K562 (cell line): ENCODE results near the gene MBD4. TPM values are rescaled to one million over a fixed set of nuclear protein-coding genes. Genes with fewer than 3 reads are reported as not detected.

ENCODE experiments used
- ATAC-seq: fragments of 200-7000 bp; cut with Tn5 transposase; 3 replicates; pipeline ENCODE4 v1.9.1; 2020; ENCODE audit warnings: moderate library complexity
- BruUV-seq: library from RNA; stranded (reverse); fragments of 400-500 nt; replicated peaks from 2 replicates; lab custom pipeline; 2021; lab: Mats Ljungman, UMichigan
- CTCF ChIA-PET: fragments of 300-600 bp; formaldehyde crosslinking; extraction: SDS; loops from one replicate; lab custom pipeline; 2021; ENCODE audit warnings: low intra/inter-chr PET ratio; lab: Yijun Ruan, JAX
- POLR2A ChIA-PET: fragments of 300-600, 350-650 bp; sonication (Branson Sonifier 250); formaldehyde crosslinking; extraction: SDS; loops from one replicate; lab custom pipeline; 2021; ENCODE audit warnings: antibody characterized with exemption, inconsistent platforms; lab: Yijun Ruan, JAX
- DNase-seq, 4 experiments: peaks; one replicate each; pipeline versions ENCODE4 v3.0.0 to v3.0.0-alpha.2; 2011 to 2018; ENCODE audit warnings: low spot score in 3 of 4, mixed read lengths in 3 of 4; ENCODE audit errors: extremely low read depth in 1 of 4
- FAIRE-seq: peaks from 2 replicates; lab custom pipeline; 2011; peaks lifted over from hg19 to GRCh38; lab: Jason Lieb, UNC
- H2AFZ ChIP-seq: 2 replicates; pipeline ENCODE4 v1.6.0; 2011; ENCODE audit warnings: low read depth, low read length, control low read depth, inconsistent platforms
- H3K27ac ChIP-seq: fragments of 200-600 bp; 3 replicates; pipeline ENCODE4 v1.8.0; 2011; ENCODE audit warnings: low read depth, mild to moderate bottlenecking, control low read depth, inconsistent platforms, low read length, moderate library complexity, mixed read lengths; ENCODE audit errors: extremely low read depth
- H3K27me3 ChIP-seq, 2 experiments: fragments of 300-600 bp in 1 of 2; 2 replicates in 1 of 2; 3 replicates in 1 of 2; pipeline versions ENCODE4 v1.6.0 to v1.8.0; 2011; ENCODE audit warnings: inconsistent platforms in 2 of 2, low read length in 2 of 2, mild to moderate bottlenecking in 1 of 2, mixed read lengths in 1 of 2, moderate library complexity in 1 of 2; ENCODE audit not compliant: control insufficient read depth in 2 of 2, insufficient read depth in 2 of 2
- H3K36me3 ChIP-seq: fragments of 300-600 bp; 3 replicates; pipeline ENCODE4 v1.8.0; 2011; ENCODE audit warnings: mild to moderate bottlenecking, low read length, inconsistent platforms; ENCODE audit not compliant: control insufficient read depth, insufficient read depth
- H3K4me1 ChIP-seq, 2 experiments: fragments of 200-600 bp in 1 of 2; replicated peaks in 1 of 2; 2 replicates in 1 of 2; 3 replicates in 1 of 2; pipeline versions ENCODE4 v1.5.1 to v1.8.0; 2011; ENCODE audit warnings: inconsistent platforms in 2 of 2, low read length in 2 of 2, mild to moderate bottlenecking in 1 of 2, mixed read lengths in 1 of 2, moderate library complexity in 1 of 2; ENCODE audit not compliant: control insufficient read depth in 2 of 2, insufficient read depth in 2 of 2
- H3K4me2 ChIP-seq: 2 replicates; pipeline ENCODE4 v1.6.1; 2011; ENCODE audit warnings: low read length, control low read depth, inconsistent platforms, mixed read lengths; ENCODE audit not compliant: insufficient read depth
- H3K4me3 ChIP-seq: fragments of 200-600 bp; sonication (generic), shearing (Covaris generic); 2 replicates; pipeline ENCODE4 v1.5.1; 2016; ENCODE audit warnings: control low read depth, inconsistent platforms
- H3K79me2 ChIP-seq: fragments of 200-600 bp; 3 replicates; pipeline ENCODE4 v1.8.0; 2011; ENCODE audit warnings: low read length, inconsistent platforms; ENCODE audit not compliant: control insufficient read depth, insufficient read depth
- H3K9ac ChIP-seq, 2 experiments: 2 replicates each; pipeline versions ENCODE4 v1.6.0 to v1.6.1; 2011; ENCODE audit warnings: low read depth in 2 of 2, low read length in 2 of 2, control low read depth in 1 of 2, inconsistent platforms in 1 of 2, mild to moderate bottlenecking in 1 of 2, mixed read lengths in 1 of 2; ENCODE audit not compliant: insufficient read depth in 1 of 2
- H3K9me1 ChIP-seq: one replicate; pipeline ENCODE4 v1.6.0; 2011; ENCODE audit warnings: inconsistent platforms, mild to moderate bottlenecking, low read length, moderate library complexity; ENCODE audit not compliant: control insufficient read depth, insufficient read depth
- H3K9me3 ChIP-seq: replicated peaks from 2 replicates; pipeline ENCODE4 v1.5.1; 2011; ENCODE audit warnings: low read depth, low read length, inconsistent platforms; ENCODE audit not compliant: control insufficient read depth, insufficient read depth
- H4K20me1 ChIP-seq: replicated peaks from 2 replicates; pipeline ENCODE4 v1.6.1; 2011; ENCODE audit warnings: low read length, inconsistent platforms, mixed read lengths; ENCODE audit not compliant: control insufficient read depth, insufficient read depth
- BCL6 ChIP-seq: fragments of 250-450 bp; sonication (Bioruptor Pico); IDR thresholded peaks from 2 replicates; pipeline ENCODE4 v1.4.0; 2020
- BRF1 ChIP-seq: IDR thresholded peaks from 3 replicates; pipeline ENCODE4 v1.6.1; 2011; ENCODE audit warnings: borderline replicate concordance, mild to moderate bottlenecking; ENCODE audit not compliant: insufficient read length; ENCODE audit errors: extremely low read depth
- CBX2 ChIP-seq: fragments of 200-600 bp; sonication (generic); IDR thresholded peaks from one replicate; pipeline ENCODE4 v1.6.1; 2012; ENCODE audit warnings: mild to moderate bottlenecking, low read length, inconsistent platforms; ENCODE audit not compliant: insufficient read depth, poor library complexity, severe bottlenecking
- DIDO1 ChIP-seq: fragments of 450-650 bp; IDR thresholded peaks from 2 replicates; pipeline ENCODE4 v1.6.1; 2016; ENCODE audit warnings: low read depth, missing biosample characterization, missing genetic modification characterization
- GATAD2A ChIP-seq: fragments of 450-650 bp; IDR thresholded peaks from 2 replicates; pipeline ENCODE4 v1.6.1; 2017
- HNRNPH1 ChIP-seq: fragments of 200-400 bp; formaldehyde crosslinking; optimal IDR thresholded peaks from 2 replicates; pipeline ENCODE3; 2017; ENCODE audit warnings: low read depth, mild to moderate bottlenecking, low read length, moderate library complexity
- MTA2 ChIP-seq: fragments of 450-650 bp; IDR thresholded peaks from 2 replicates; pipeline ENCODE4 v1.6.1; 2016; ENCODE audit warnings: low read depth
- PHF8 ChIP-seq: fragments of 200-600 bp; sonication (generic); IDR thresholded peaks from 2 replicates; pipeline ENCODE4 v1.6.1; 2012; ENCODE audit warnings: mixed run types, mild to moderate bottlenecking, inconsistent platforms, low read length, moderate library complexity, borderline replicate concordance
- RB1 ChIP-seq: fragments of 450-650 bp; IDR thresholded peaks from 2 replicates; pipeline ENCODE4 v1.6.1; 2017; ENCODE audit warnings: low read depth, mild to moderate bottlenecking
- RBFOX2 ChIP-seq: fragments of 200-400 bp; formaldehyde crosslinking; IDR thresholded peaks from 2 replicates; pipeline ENCODE4 v1.6.1; 2017; ENCODE audit warnings: low read depth, mild to moderate bottlenecking, low read length, moderate library complexity
- RERE ChIP-seq: sonication (generic); formaldehyde crosslinking; IDR thresholded peaks from 2 replicates; pipeline ENCODE4 v1.8.0; 2023; ENCODE audit warnings: missing genetic modification reagents, mild to moderate bottlenecking, borderline replicate concordance
- SMARCE1 ChIP-seq: fragments of 450-650 bp; IDR thresholded peaks from 2 replicates; pipeline ENCODE4 v1.7.1; 2016; ENCODE audit warnings: mild to moderate bottlenecking
- USF2 ChIP-seq: sonication (generic); formaldehyde crosslinking; IDR thresholded peaks from 2 replicates; pipeline ENCODE4 v1.5.0; 2020; ENCODE audit warnings: missing genetic modification reagents
- ZBTB26 ChIP-seq: fragments of 450-650 bp; formaldehyde crosslinking; IDR thresholded peaks from 2 replicates; pipeline ENCODE4 v1.4.0; 2022; ENCODE audit warnings: missing genetic modification characterization
- ZFPM2 ChIP-seq: fragments of 250-450 bp; sonication (Bioruptor Pico); IDR thresholded peaks from 2 replicates; pipeline ENCODE4 v1.5.1; 2022; ENCODE audit warnings: mild to moderate bottlenecking
- ZNF24 ChIP-seq: fragments of 450-650 bp; IDR thresholded peaks from 2 replicates; pipeline ENCODE4 v1.6.1; 2016
- ZNF41 ChIP-seq: fragments of 250-450 bp; sonication (Bioruptor Pico); conservative IDR thresholded peaks from 2 replicates; pipeline ENCODE4 v1.4.0; 2020; ENCODE audit warnings: mild to moderate bottlenecking
- ZNF583 ChIP-seq: fragments of 250-450 bp; sonication (Bioruptor Pico); IDR thresholded peaks from 2 replicates; pipeline ENCODE4 v1.4.0; 2020
- ZNF75A ChIP-seq: fragments of 450-650 bp; formaldehyde crosslinking; IDR thresholded peaks from 2 replicates; pipeline ENCODE4 v1.4.0; 2020; ENCODE audit warnings: mild to moderate bottlenecking
- WGBS: fragments of 100-300 bp; shearing (Covaris generic); methylation state at CpG from one replicate; pipeline ENCODE4 v1.1.6; 2016; ENCODE audit warnings: low coverage, mixed read lengths; ENCODE audit not compliant: insufficient coverage; ENCODE audit errors: missing lambda C conversion rate; 5-methylcytosine and 5-hydroxymethylcytosine counted together
- in situ Hi-C: fragments of 300-500 bp; cut with MboI; formaldehyde crosslinking; loops from 4 replicates; pipeline ENCODE4 v1.15.0; 2018; ENCODE audit warnings: inconsistent platforms, mixed read lengths
- intact Hi-C: fragments of 100-400 bp; cut with micrococcal nuclease; formaldehyde crosslinking; loops from 2 replicates; pipeline ENCODE4 v1.14.2; 2022
- polyA plus RNA-seq, 8 experiments: library from polyadenylated mRNA; depleted of rRNA in 4 of 8; stranded (reverse) in 5 of 8; unstranded in 3 of 8; fragments of >200 nt; fragmentation: Nextera tagmentation in 2 of 8; fragmentation: Illumina TruSeq in 1 of 8; extraction: Ambion mirVana in 2 of 8; extraction: Trizol in 1 of 8; gene quantifications; 2 replicates each; pipeline versions ENCODE4 v1.2.1 to v1.2.3, GENCODE V29; 2011 to 2014; ENCODE audit warnings: inconsistent platforms in 1 of 8, missing spikeins in 1 of 8
- total RNA-seq, 7 experiments: library from RNA; depleted of rRNA in 6 of 7; stranded (reverse); fragments of >200 nt in 6 of 7; fragmentation: Illumina TruSeq in 2 of 7; extraction: Trizol in 2 of 7; gene quantifications; 2 replicates each; pipeline versions ENCODE4 v1.2.1 to v1.2.3, GENCODE V29; 2011 to 2021; ENCODE audit warnings: low replicate concordance in 1 of 7

MBD4 gene
- total and polyA plus RNA-seq, 9 of the 15 experiments (the other 6 are each of a cell fraction or from before 2014, with no cell fraction given): 13.3 to 63.9 (median 39.0) TPM

GRCh38 chr3:129453732-129454131 lies 14.0 kb upstream of the MBD4 start:
- Histone ChIP-seq H3K27ac (no peak overlapping the region), H3K9ac (no peak overlapping the region), H3K4me1 (peaks cover 12 to 40% of the 10 kb centered on the region in 2 experiments; a peak in 4 of 5 replicates), H3K9me3 (no peaks in the 10 kb centered on the region), H4K20me1 (no peaks in the 10 kb centered on the region), H3K9me1 (no peaks in the 10 kb centered on the region), H3K4me2 (no peak overlapping the region), H3K79me2 (peaks cover 8% of the 10 kb centered on the region; the same call in 2 of the 3 replicates), H3K27me3 (no peaks in the 10 kb centered on the region), H2AFZ (no peak overlapping the region), H3K4me3 (no peak overlapping the region), H3K36me3 (peaks cover 14% of the 10 kb centered on the region; the same call in 2 of the 3 replicates)
- ATAC-seq: no peak
- no peak for FAIRE-seq
- intact Hi-C loops (no loop called here), in situ Hi-C loops (no loop called here)
- ChIA-PET POLR2A (interaction anchor here (1.2 to 1.4 kb wide), 2 partner anchors 8 to 9 kb away, joined by 3 to 6 read pairs; no protein-coding TSS in a partner anchor), CTCF (no interaction called here)
- BruUV-seq: no TSS peak
- WGBS: 73% methylated on average over 1 of the region's 1 CpG
- DNase-seq: no peak
- no peak for TF ChIP-seq ZNF583
- no peak for TF ChIP-seq CBX2
- no peak for TF ChIP-seq ZNF24
- no peak for TF ChIP-seq ZNF41 (CRISPR knock-in tag)
- no peak for TF ChIP-seq SMARCE1
- no peak for TF ChIP-seq HNRNPH1
- no peak for TF ChIP-seq RERE
- TF ChIP-seq RBFOX2: no peak
- no peak for TF ChIP-seq ZFPM2 (CRISPR knock-in tag)
- no peak for TF ChIP-seq DIDO1 (tag)
- TF ChIP-seq BRF1: no peak
- no peak for TF ChIP-seq ZNF75A (CRISPR knock-in tag)
- TF ChIP-seq USF2: no peak
- no peak for TF ChIP-seq BCL6 (CRISPR knock-in tag)
- TF ChIP-seq GATAD2A: no peak
- TF ChIP-seq MTA2: no peak
- TF ChIP-seq PHF8: no peak
- no peak for TF ChIP-seq RB1
- TF ChIP-seq ZBTB26 (CRISPR knock-in tag): no peak
